PC-3 (cell line): ENCODE results near the gene RTP4.

Experiments
- CTCF ChIP-seq: fragments of 300-600 bp; sonication (generic); conservative IDR thresholded peaks from 2 replicates; pipeline ENCODE4 v1.5.1; 2017; ENCODE audit warnings: antibody characterized with exemption, low read depth, mild to moderate bottlenecking, low read length
- EZH2 ChIP-seq: fragments of 300-600 bp; sonication (generic); IDR thresholded peaks from one replicate; pipeline ENCODE4 v1.6.1; 2017; ENCODE audit warnings: antibody characterized with exemption, mild to moderate bottlenecking, low read length; ENCODE audit not compliant: unreplicated experiment
- EZH2phosphoT487 ChIP-seq: fragments of 300-600 bp; sonication (generic); IDR thresholded peaks from 2 replicates; pipeline ENCODE4 v1.6.1; 2018; ENCODE audit warnings: mild to moderate bottlenecking, antibody characterized with exemption, low read length, borderline replicate concordance

DNA sequence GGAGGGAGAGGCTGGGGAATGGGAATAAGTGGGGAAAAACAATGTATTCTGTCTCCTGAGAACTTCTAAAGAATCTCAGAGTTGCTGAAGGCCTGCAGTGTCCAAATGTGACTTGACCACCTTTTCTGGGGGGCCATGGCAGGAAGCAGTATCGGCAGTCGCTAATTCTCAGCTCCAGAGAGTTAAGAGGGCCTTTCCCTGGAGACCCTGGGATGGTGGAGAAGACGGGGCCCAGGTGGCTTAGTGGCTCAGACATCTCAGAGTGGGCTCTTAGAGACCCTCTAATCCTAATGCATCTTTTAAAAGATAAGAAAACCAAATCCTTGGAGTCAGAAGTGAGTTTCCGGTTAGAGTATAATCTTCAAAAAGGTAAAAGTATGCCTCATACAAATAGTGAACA lies 15.1 kb downstream of the RTP4 start:
- no peak for TF ChIP-seq CTCF
- no peak for TF ChIP-seq EZH2
- TF ChIP-seq EZH2phosphoT487, result no peak
